H1 (cell line): Measurements from ENCODE around the gene PROZ. TPM values are rescaled to one million over a fixed set of nuclear protein-coding genes. Genes with fewer than 3 reads are reported as not detected.

Experiments
- CTCF ChIA-PET: fragments of 300-600 bp; sonication (Branson Sonifier 250); formaldehyde crosslinking; loops from one replicate; lab custom pipeline; 2021; ENCODE audit not compliant: partially characterized antibody; lab: Charles Lee
- POLR2A ChIA-PET: fragments of 300-600 bp; sonication (Branson Sonifier 250); formaldehyde crosslinking; loops from one replicate; lab custom pipeline; 2021; ENCODE audit warnings: inconsistent platforms; ENCODE audit not compliant: partially characterized antibody; lab: Charles Lee
- DNase-seq, 2 experiments: peaks; one replicate each; pipeline versions ENCODE4 v3.0.0 to v3.0.0-alpha.2; 2010 to 2022; ENCODE audit warnings: low spot score in 2 of 2, low read depth in 1 of 2, mixed read lengths in 1 of 2
- FAIRE-seq: peaks from 2 replicates; lab custom pipeline; 2011; peaks lifted over from hg19 to GRCh38; lab: Jason Lieb, UNC
- H2AFZ ChIP-seq: 2 replicates; pipeline ENCODE4 v1.8.1; 2012; ENCODE audit warnings: low read length, inconsistent platforms
- H2AK5ac ChIP-seq: 2 replicates; pipeline ENCODE4 v1.6.1; 2013; ENCODE audit warnings: low read depth, low read length
- H2BK120ac ChIP-seq: replicated peaks from 2 replicates; pipeline ENCODE3; 2013; ENCODE audit warnings: low read depth, low read length, inconsistent platforms
- H2BK12ac ChIP-seq: 2 replicates; pipeline ENCODE4 v1.6.1; 2013; ENCODE audit warnings: low read depth, low read length
- H2BK15ac ChIP-seq: 2 replicates; pipeline ENCODE4 v1.6.1; 2013; ENCODE audit warnings: low read length
- H2BK20ac ChIP-seq: 2 replicates; pipeline ENCODE4 v1.6.1; 2013; ENCODE audit warnings: low read length
- H2BK5ac ChIP-seq: 2 replicates; pipeline ENCODE4 v1.6.1; 2013; ENCODE audit warnings: low read depth, low read length
- H3K14ac ChIP-seq: 2 replicates; pipeline ENCODE4 v1.6.1; 2013; ENCODE audit warnings: inconsistent platforms; ENCODE audit not compliant: insufficient read length
- H3K18ac ChIP-seq: 2 replicates; pipeline ENCODE4 v1.6.1; 2013; ENCODE audit warnings: low read length; ENCODE audit errors: extremely low read depth
- H3K23ac ChIP-seq: 2 replicates; pipeline ENCODE4 v1.6.1; 2013; ENCODE audit warnings: inconsistent platforms; ENCODE audit not compliant: insufficient read length
- H3K23me2 ChIP-seq: 2 replicates; pipeline ENCODE4 v1.6.1; 2013; ENCODE audit warnings: low read depth, low read length
- H3K27ac ChIP-seq: 2 replicates; pipeline ENCODE4 v1.6.1; 2011; ENCODE audit warnings: low read depth, low read length, inconsistent platforms
- H3K27me3 ChIP-seq, 4 experiments: replicated peaks in 1 of 4; 1 replicate in 1 of 4; 2 replicates in 3 of 4; pipeline versions ENCODE4 v1.6.1 to v1.8.1; 2011 to 2013; ENCODE audit warnings: low read length in 3 of 4, mild to moderate bottlenecking in 3 of 4, inconsistent platforms in 2 of 4, mixed read lengths in 2 of 4, moderate library complexity in 1 of 4; ENCODE audit not compliant: control insufficient read depth in 3 of 4, insufficient read depth in 3 of 4; ENCODE audit errors: extremely low read depth in 1 of 4
- H3K36me3 ChIP-seq, 4 experiments: 2 replicates each; pipeline versions ENCODE4 v1.6.1 to v1.8.1; 2011 to 2013; ENCODE audit warnings: mild to moderate bottlenecking in 4 of 4, low read length in 3 of 4, moderate library complexity in 2 of 4, control low read depth in 1 of 4, inconsistent platforms in 1 of 4; ENCODE audit not compliant: insufficient read depth in 4 of 4, control insufficient read depth in 2 of 4
- H3K4ac ChIP-seq: replicated peaks from 2 replicates; pipeline ENCODE3; 2013; ENCODE audit warnings: low read length, low read depth, mixed read lengths, inconsistent platforms; ENCODE audit not compliant: insufficient read length
- H3K4me1 ChIP-seq, 4 experiments: replicated peaks in 1 of 4; 1 replicate in 1 of 4; 2 replicates in 3 of 4; pipeline versions ENCODE4 v1.6.1 to v1.8.1; 2011 to 2013; ENCODE audit warnings: low read length in 3 of 4, inconsistent platforms in 2 of 4, mixed read lengths in 1 of 4; ENCODE audit not compliant: insufficient read depth in 4 of 4, control insufficient read depth in 3 of 4
- H3K4me2 ChIP-seq, 2 experiments: 2 replicates each; pipeline versions ENCODE4 v1.6.1 to v1.8.1; 2011 to 2013; ENCODE audit warnings: low read depth in 2 of 2, low read length in 2 of 2, control low read depth in 1 of 2, inconsistent platforms in 1 of 2, mild to moderate bottlenecking in 1 of 2; ENCODE audit not compliant: insufficient read depth in 1 of 2
- H3K4me3 ChIP-seq, 4 experiments: fragments of 200-600, 300-600 bp in 1 of 4; sonication (generic), shearing (Covaris generic), sonication (Bioruptor Twin) in 1 of 4; 2 replicates each; pipeline versions ENCODE4 v1.5.1 to v1.8.1; 2011 to 2016; ENCODE audit warnings: low read length in 4 of 4, low read depth in 3 of 4, control low read depth in 2 of 4, inconsistent platforms in 2 of 4, mild to moderate bottlenecking in 2 of 4, mixed read lengths in 1 of 4, moderate library complexity in 1 of 4; ENCODE audit not compliant: insufficient read depth in 2 of 4; ENCODE audit errors: extremely low read depth in 1 of 4
- H3K56ac ChIP-seq: replicated peaks from 2 replicates; pipeline ENCODE3; 2013; ENCODE audit warnings: low read depth, mild to moderate bottlenecking, mixed read lengths, low read length, inconsistent platforms; ENCODE audit not compliant: insufficient read length
- H3K79me1 ChIP-seq: 2 replicates; pipeline ENCODE4 v1.6.1; 2013; ENCODE audit warnings: low read depth, low read length, control low read depth
- H3K79me2 ChIP-seq, 2 experiments: 2 replicates each; pipeline versions ENCODE4 v1.6.1 to v1.8.1; 2012 to 2013; ENCODE audit warnings: low read length in 2 of 2, mild to moderate bottlenecking in 2 of 2, inconsistent platforms in 1 of 2; ENCODE audit not compliant: insufficient read depth in 2 of 2, control insufficient read depth in 1 of 2
- H3K9ac ChIP-seq, 4 experiments: replicated peaks in 1 of 4; 1 replicate in 1 of 4; 2 replicates in 3 of 4; pipeline versions ENCODE4 v1.6.1 to v1.8.1; 2011 to 2013; ENCODE audit warnings: low read depth in 3 of 4, low read length in 3 of 4, control low read depth in 2 of 4, mild to moderate bottlenecking in 2 of 4, moderate library complexity in 2 of 4, inconsistent platforms in 1 of 4; ENCODE audit errors: extremely low read depth in 1 of 4
- H3K9me3 ChIP-seq, 2 experiments: 2 replicates each; pipeline versions ENCODE4 v1.6.1 to v1.8.1; 2012 to 2013; ENCODE audit warnings: mild to moderate bottlenecking in 2 of 2, moderate library complexity in 2 of 2, control low read depth in 1 of 2, inconsistent platforms in 1 of 2, low read depth in 1 of 2, low read length in 1 of 2, mixed read lengths in 1 of 2; ENCODE audit not compliant: insufficient read depth in 2 of 2
- H4K20me1 ChIP-seq, 2 experiments: replicated peaks in 1 of 2; 2 replicates each; pipeline versions ENCODE3 to v1.8.1; 2011 to 2013; ENCODE audit warnings: inconsistent platforms in 2 of 2, low read length in 2 of 2, mild to moderate bottlenecking in 1 of 2; ENCODE audit not compliant: insufficient read depth in 2 of 2, control insufficient read depth in 1 of 2
- H4K5ac ChIP-seq: 2 replicates; pipeline ENCODE4 v1.6.1; 2013; ENCODE audit warnings: low read length, low read depth, mixed read lengths, inconsistent platforms; ENCODE audit not compliant: insufficient read length
- H4K8ac ChIP-seq: 2 replicates; pipeline ENCODE4 v1.8.0; 2013; ENCODE audit warnings: mild to moderate bottlenecking, moderate library complexity, low read length, inconsistent platforms; ENCODE audit not compliant: insufficient read depth; ENCODE audit errors: extremely low read depth
- H4K91ac ChIP-seq: replicated peaks from 2 replicates; pipeline ENCODE3; 2013; ENCODE audit warnings: low read length, mixed read lengths, inconsistent platforms; ENCODE audit not compliant: insufficient read length
- E2F6 ChIP-seq: IDR thresholded peaks from 2 replicates; pipeline ENCODE4 v1.6.1; 2012; ENCODE audit warnings: inconsistent platforms
- JUN ChIP-seq: IDR thresholded peaks from 2 replicates; pipeline ENCODE4 v1.6.1; 2011; ENCODE audit warnings: low read depth, mild to moderate bottlenecking, improper control_type of control experiment, low read length
- MAX ChIP-seq: IDR thresholded peaks from 2 replicates; pipeline ENCODE4 v1.6.1; 2012; ENCODE audit warnings: inconsistent platforms
- PHF8 ChIP-seq: fragments of 200-600 bp; sonication (generic); conservative IDR thresholded peaks from 2 replicates; pipeline ENCODE4 v1.7.1; 2012; ENCODE audit warnings: low read depth, mild to moderate bottlenecking, inconsistent platforms, low read length, moderate library complexity
- POLR2A ChIP-seq, 2 experiments: IDR thresholded peaks; 1 replicate in 1 of 2; 2 replicates in 1 of 2; pipeline ENCODE4 v1.6.1; 2011; ENCODE audit warnings: low read depth in 2 of 2, low read length in 2 of 2, mild to moderate bottlenecking in 2 of 2; ENCODE audit errors: control extremely low read depth in 1 of 2
- POLR2AphosphoS5 ChIP-seq: IDR thresholded peaks from 2 replicates; pipeline ENCODE4 v1.6.1; 2011; ENCODE audit warnings: low read depth, low read length
- TAF1 ChIP-seq: IDR thresholded peaks from 2 replicates; pipeline ENCODE4 v1.6.1; 2011; ENCODE audit warnings: mild to moderate bottlenecking, low read depth, low read length
- WGBS, 2 experiments: shearing (Covaris generic) in 1 of 2; methylation state at CpG; one replicate each; pipeline versions ENCODE4 v1.1.6 to v1.1.7; 2013 to 2015; ENCODE audit warnings: low lambda C conversion rate in 2 of 2, mixed read lengths in 2 of 2, inconsistent platforms in 1 of 2, low coverage in 1 of 2, missing lambda C conversion rate in 1 of 2; ENCODE audit not compliant: insufficient replicate concordance in 2 of 2, insufficient coverage in 1 of 2, insufficient read length in 1 of 2; ENCODE audit errors: extremely low coverage in 1 of 2, missing lambda C conversion rate in 1 of 2; 5-methylcytosine and 5-hydroxymethylcytosine counted together
- polyA plus RNA-seq, 7 experiments: library from polyadenylated mRNA; depleted of rRNA in 3 of 7; stranded (reverse) in 5 of 7; unstranded in 2 of 7; fragments of >200 nt in 5 of 7; fragments of 200-250 nt in 2 of 7; gene quantifications; 1 replicate in 5 of 7; 2 replicates in 1 of 7; 4 replicates in 1 of 7; pipeline versions ENCODE4 v1.2.1 to v1.2.3, GENCODE V29; 2011 to 2013; ENCODE audit warnings: missing spikeins in 2 of 7, mixed read lengths in 2 of 7
- total RNA-seq: library from RNA; stranded (reverse); fragmentation: NEBNext Ultra II Directional; extraction: Animal tissue kit (Norgen Biotek cat#: 25700); gene quantifications from 2 replicates; pipeline ENCODE4 v1.2.1, GENCODE V29; 2021

Gene PROZ
- total and polyA plus RNA-seq, 2 of the 8 experiments (the other 6 are each of a cell fraction or from before 2014, with no cell fraction given) = not detected

GRCh38 chr13:113122550-113123225, 35.8 kb upstream of the PROZ start, which contains the start of gene F10:
Gene F10 (plus strand): TSS chr13:113122799. CDS start chr13:113122856, 57 bp downstream.
- H4K8ac ChIP-seq = peak within 1 kb of the TSS; percentile 42
- H3K9ac ChIP-seq = peak within 1 kb of the TSS in 1 of 4 experiments; percentile 8; a peak in 2 of 7 replicates
- H2BK12ac ChIP-seq = peak within 1 kb of the TSS; percentile 68; the same call in 1 of the 2 replicates
- no peaks in the 10 kb centered on the region for H3K79me1 ChIP-seq
- no peaks in the 10 kb centered on the region; a peak in 2 of 7 replicates for H3K27me3 ChIP-seq
- H3K4me3 ChIP-seq = no peak within 1 kb of the TSS
- H2BK20ac ChIP-seq = 0 out of 2 replicates have a peak within 1 kb of the TSS, but pooled peaks have one; percentile 61
- no peak within 1 kb of the TSS for H3K56ac ChIP-seq
- peak within 1 kb of the TSS; percentile 79 for H3K18ac ChIP-seq
- ChIA-PET CTCF (interaction anchor here (1.1 to 2.0 kb wide), 8 partner anchors 9 to 96 kb away, joined by 4 to 8 read pairs (median 5); no protein-coding TSS in a partner anchor), POLR2A (interaction anchor here (1.3 to 2.0 kb wide), 2 partner anchors 13 to 68 kb away, joined by 4 to 6 read pairs; no protein-coding TSS in a partner anchor)
- no peak within 1 kb of the TSS; the same call in 1 of the 2 replicates for H2BK5ac ChIP-seq
- peaks cover 0 to 4% of the 10 kb centered on the region in 2 experiments for H4K20me1 ChIP-seq
- WGBS, 2 experiments = 61% methylated on average over 23 of the region's 23 CpGs; no CpG with 5 or more reads in 1 of the 2 experiments
- H3K23ac ChIP-seq = no peak within 1 kb of the TSS
- H3K14ac ChIP-seq = no peak within 1 kb of the TSS
- no peaks in the 10 kb centered on the region; a peak in 1 of 8 replicates for H3K36me3 ChIP-seq
- H2AK5ac ChIP-seq = peak within 1 kb of the TSS; percentile 88; the same call in 1 of the 2 replicates
- peaks cover 0 to 10% (median 8%) of the 10 kb centered on the region in 4 experiments; a peak in 5 of 7 replicates for H3K4me1 ChIP-seq
- H4K91ac ChIP-seq = peak within 1 kb of the TSS; percentile 36
- H3K27ac ChIP-seq = no peak within 1 kb of the TSS
- H3K9me3 ChIP-seq = no peaks in the 10 kb centered on the region
- peak within 1 kb of the TSS; percentile 18 for H4K5ac ChIP-seq
- peak within 1 kb of the TSS; percentile 1 to 51; a peak in 3 of 4 replicates for H3K4me2 ChIP-seq
- no peak within 1 kb of the TSS for H2BK120ac ChIP-seq
- 0 out of 2 replicates have a peak, but pooled peaks have one; percentile 27 for TF ChIP-seq TAF1
- TF ChIP-seq PHF8 = no peak
- no peak for TF ChIP-seq E2F6
- TF ChIP-seq JUN = no peak
- TF ChIP-seq POLR2A (IDR thresholded peaks at IDR 0.05; ENCODE audit: control extremely low read depth in 1 of 2, low read depth in 2 of 2, low read length in 2 of 2) = no peak; a peak in 1 of 3 replicates
- no peak for TF ChIP-seq POLR2AphosphoS5
- 0 out of 2 replicates have a peak, but pooled peaks have one; percentile 9 for TF ChIP-seq MAX
- TF ChIP-seq, all 59 proteins: peak for 2
- Histone ChIP-seq H2AFZ (peak within 1 kb of the TSS; percentile 24; the same call in 1 of the 2 replicates), H3K4ac (peak within 1 kb of the TSS; percentile 59), H3K23me2 (no peaks in the 10 kb centered on the region), H3K79me2 (no peaks in the 10 kb centered on the region), H2BK15ac (peak within 1 kb of the TSS; percentile 81)
- FAIRE-seq = peak; percentile 7
- DNase-seq = peak in 1 of 2 experiments; percentile 68
